GM18858 (cell line): ENCODE results near the gene GIGYF2.
"Not testable (repeated sequence)": the region's sequence is repeated elsewhere in the genome, so short reads cannot be mapped to it uniquely, and the experiment has no call there.

Experiments
- ATAC-seq: cut with Tn5 transposase; IDR thresholded peaks from one replicate; pipeline ENCODE4 v1.9.1; 2021; ENCODE audit not compliant: unreplicated experiment

The GIGYF2 gene

GRCh38 chr2:232689152-232689910 lies 7.8 kb upstream of the GIGYF2 start:
- no peak for ATAC-seq

- not testable (repeated sequence) for ATAC-seq
Measured at GRCh38 chr2:232691117-232691516, 6.0 kb upstream of the GIGYF2 start.

- no peak for ATAC-seq
Measured at GRCh38 chr2:232693344-232693743, 3.8 kb upstream of the GIGYF2 start.

GRCh38 chr2:232696609-232697058 lies 497 bp upstream of the GIGYF2 start:
- no peak for ATAC-seq

GRCh38 chr2:232697807-232698110 lies 628 bp downstream of the GIGYF2 start:
- no peak for ATAC-seq

- ATAC-seq = no peak
Measured at GRCh38 chr2:232698556-232699091, 1.5 kb downstream of the GIGYF2 start.

- ATAC-seq = no peak
Measured at GRCh38 chr2:232699110-232699509, 2.0 kb downstream of the GIGYF2 start.

GRCh38 chr2:232700154-232700553 lies 3.0 kb downstream of the GIGYF2 start:
- no peak for ATAC-seq

- ATAC-seq = no peak
Measured at GRCh38 chr2:232707076-232707475, 9.9 kb downstream of the GIGYF2 start.

GRCh38 chr2:232713505-232713904 lies 16.4 kb downstream of the GIGYF2 start:
- no peak for ATAC-seq

- ATAC-seq = no peak
Measured at GRCh38 chr2:232714969-232715368, 17.8 kb downstream of the GIGYF2 start.

- not testable (repeated sequence) for ATAC-seq
Measured at GRCh38 chr2:232720056-232720455, 22.9 kb downstream of the GIGYF2 start.

- no peak for ATAC-seq
Measured at GRCh38 chr2:232721261-232721660, 24.1 kb downstream of the GIGYF2 start.

GRCh38 chr2:232721882-232722281 lies 24.8 kb downstream of the GIGYF2 start:
- no peak for ATAC-seq

- no peak for ATAC-seq
Measured at GRCh38 chr2:232723027-232723426, 25.9 kb downstream of the GIGYF2 start.

GRCh38 chr2:232728785-232729184 lies 31.7 kb downstream of the GIGYF2 start:
- ATAC-seq = no peak

- no peak for ATAC-seq
Measured at GRCh38 chr2:232731470-232731869, 34.3 kb downstream of the GIGYF2 start.

- no peak for ATAC-seq
Measured at GRCh38 chr2:232741294-232741693, 44.2 kb downstream of the GIGYF2 start.

GRCh38 chr2:232741972-232742371 lies 44.8 kb downstream of the GIGYF2 start:
- ATAC-seq = no peak

GRCh38 chr2:232744963-232745362 lies 47.8 kb downstream of the GIGYF2 start:
- ATAC-seq = no peak

GRCh38 chr2:232748038-232748437 lies 50.9 kb downstream of the GIGYF2 start:
- ATAC-seq = no peak

- no peak for ATAC-seq
Measured at GRCh38 chr2:232749331-232749730, 52.2 kb downstream of the GIGYF2 start.

- no peak for ATAC-seq
Measured at GRCh38 chr2:232750135-232750671, 53.1 kb downstream of the GIGYF2 start.
